Progenitor cell of endocrine pancreas (in vitro differentiated cells): ENCODE data around the gene ERBB2. TPM values are rescaled to one million over a fixed set of nuclear protein-coding genes. Genes with fewer than 3 reads are reported as not detected.
A peak's percentile ranks its signal among the peaks of the same experiment; 100 is the strongest.

ENCODE experiments used
- DNase-seq: peaks from one replicate; pipeline ENCODE4 v3.0.0; 2021; ENCODE audit warnings: low spot score; ENCODE audit not compliant: unreplicated experiment
- H3K27ac Mint-ChIP-seq: 2 replicates; pipeline ENCODE4 v1.8.0; 2021; ENCODE audit warnings: mild to moderate bottlenecking, moderate library complexity, mixed read lengths
- H3K27me3 Mint-ChIP-seq: 2 replicates; pipeline ENCODE4 v1.8.0; 2021; ENCODE audit warnings: mixed read lengths
- H3K36me3 Mint-ChIP-seq: 2 replicates; pipeline ENCODE4 v1.8.0; 2022; ENCODE audit warnings: mixed read lengths; ENCODE audit not compliant: insufficient read depth
- H3K4me1 Mint-ChIP-seq: 2 replicates; pipeline ENCODE4 v1.8.0; 2021; ENCODE audit warnings: low read depth, mixed read lengths
- H3K4me3 Mint-ChIP-seq: 2 replicates; pipeline ENCODE4 v1.8.0; 2021; ENCODE audit warnings: low read depth, mild to moderate bottlenecking, moderate library complexity, mixed read lengths
- H3K9me3 Mint-ChIP-seq: 2 replicates; pipeline ENCODE4 v1.8.0; 2021; ENCODE audit warnings: low read depth, mixed read lengths
- CTCF ChIP-seq: fragments of 200-600 bp; sonication (generic); IDR thresholded peaks from one replicate; pipeline ENCODE4 v1.5.0; 2021; ENCODE audit warnings: antibody characterized with exemption, mild to moderate bottlenecking; ENCODE audit not compliant: unreplicated experiment
- long read RNA-seq: library from polyadenylated mRNA; unstranded; transcript quantifications from one replicate; pipeline ENCODE4 v2.0.0, GENCODE V29; 2020
- total RNA-seq: library from RNA; stranded (reverse); gene quantifications from 2 replicates; pipeline ENCODE4 v1.2.1, GENCODE V29; 2021

The ERBB2 gene
- 136 and 152 TPM in 2 replicates for total RNA-seq
- long read RNA-seq, partial matches to known transcripts, result 1 of 1 reads
- long read RNA-seq, other reads (novel, unspliced or antisense), result 0 of 1 reads

GRCh38 chr17:39699818-39700147, at the start of gene ERBB2:
Gene ERBB2 (plus strand): TSS chr17:39700064. CDS start chr17:39700239, 175 bp downstream.
- H3K4me3 Mint-ChIP-seq, result peak within 1 kb of the TSS; percentile 93
- peak; percentile 40 for DNase-seq
- H3K36me3 Mint-ChIP-seq, result peaks cover 1% of the 10 kb centered on the region
- no peaks in the 10 kb centered on the region for H3K27me3 Mint-ChIP-seq
- H3K27ac Mint-ChIP-seq, result peak within 1 kb of the TSS; percentile 95
- no peak for TF ChIP-seq CTCF
- no peaks in the 10 kb centered on the region for H3K9me3 Mint-ChIP-seq
- H3K4me1 Mint-ChIP-seq, result peaks cover 53% of the 10 kb centered on the region

GRCh38 chr17:39650121-39650579, 49.7 kb upstream of the ERBB2 start:
- Mint-ChIP-seq H3K27me3 (no peaks in the 10 kb centered on the region), H3K9me3 (no peaks in the 10 kb centered on the region), H3K4me3 (no peak overlapping the region), H3K27ac (peak overlapping the region; percentile 39), H3K36me3 (peaks cover 2% of the 10 kb centered on the region), H3K4me1 (peaks cover 21% of the 10 kb centered on the region)
- TF ChIP-seq CTCF, result no peak
- no peak for DNase-seq

- Mint-ChIP-seq H3K9me3 (no peaks in the 10 kb centered on the region), H3K27ac (peak overlapping the region; percentile 67), H3K4me3 (peak overlapping the region; percentile 0), H3K4me1 (peaks cover 21% of the 10 kb centered on the region), H3K27me3 (no peaks in the 10 kb centered on the region), H3K36me3 (peaks cover 2% of the 10 kb centered on the region)
- TF ChIP-seq CTCF, result no peak
- no peak for DNase-seq
Observed at GRCh38 chr17:39651923-39652586, 47.8 kb upstream of the ERBB2 start.

- H3K9me3 Mint-ChIP-seq, result no peaks in the 10 kb centered on the region
- no peak for DNase-seq
- no peaks in the 10 kb centered on the region for H3K27me3 Mint-ChIP-seq
- peak overlapping the region; percentile 0 for H3K4me3 Mint-ChIP-seq
- H3K27ac Mint-ChIP-seq, result peak overlapping the region; percentile 67
- TF ChIP-seq CTCF, result no peak
- peaks cover 21% of the 10 kb centered on the region for H3K4me1 Mint-ChIP-seq
- peaks cover 2% of the 10 kb centered on the region for H3K36me3 Mint-ChIP-seq
Observed at GRCh38 chr17:39652587-39653315, 47.1 kb upstream of the ERBB2 start.

GRCh38 chr17:39653316-39653661, 46.6 kb upstream of the ERBB2 start:
- Mint-ChIP-seq H3K27me3 (no peaks in the 10 kb centered on the region), H3K27ac (no peak overlapping the region), H3K36me3 (peaks cover 2% of the 10 kb centered on the region), H3K4me1 (peaks cover 21% of the 10 kb centered on the region), H3K9me3 (no peaks in the 10 kb centered on the region), H3K4me3 (no peak overlapping the region)
- TF ChIP-seq CTCF, result no peak
- DNase-seq, result no peak
